Gastrocnemius medialis (tissue), 4 donors: ENCODE results near the gene AKAP6. TPM values are rescaled to one million over a fixed set of nuclear protein-coding genes. Genes with fewer than 3 reads are reported as not detected.
A peak's percentile ranks its signal among the peaks of the same experiment; 100 is the strongest.

Experiments used
- ATAC-seq, 2 donors: fragments of 150-250 bp; one replicate each; pipeline ENCODE4 v1.9.1; 2016
- DNase-seq, 2 donors: peaks; one replicate each; pipeline ENCODE4 v3.0.0-alpha.2; 2019
- H3K27ac ChIP-seq, 4 donors: fragments of 200-600 bp; sonication (generic); 1 replicate in 1 of 4; 2 replicates in 3 of 4; pipeline ENCODE4 v1.5.1; 2016 to 2018; ENCODE audit warnings: mild to moderate bottlenecking in 2 of 4, moderate library complexity in 1 of 4
- H3K27me3 ChIP-seq, 3 donors: fragments of 200-600 bp; sonication (generic) in 2 of 3; 1 replicate in 1 of 3; 2 replicates in 2 of 3; pipeline versions ENCODE4 v1.5.1 to v1.6.0; 2016 to 2019; ENCODE audit warnings: mild to moderate bottlenecking in 1 of 3, moderate library complexity in 1 of 3
- H3K36me3 ChIP-seq, 2 donors: fragments of 200-600 bp; sonication (generic) in 1 of 2; one replicate each; pipeline ENCODE4 v1.5.1; 2017 to 2018
- H3K4me1 ChIP-seq, 2 donors: fragments of 200-600 bp; sonication (generic) in 1 of 2; one replicate each; pipeline ENCODE4 v1.5.1; 2016 to 2017; ENCODE audit warnings: mild to moderate bottlenecking in 2 of 2
- H3K4me3 ChIP-seq, 4 donors: fragments of 200-600 bp; sonication (generic) in 3 of 4; 1 replicate in 1 of 4; 2 replicates in 3 of 4; pipeline ENCODE4 v1.5.1; 2016 to 2019; ENCODE audit warnings: mild to moderate bottlenecking in 2 of 4
- H3K9me3 ChIP-seq, 3 donors: fragments of 200-600 bp; sonication (generic) in 2 of 3; 1 replicate in 1 of 3; 2 replicates in 2 of 3; pipeline ENCODE4 v1.5.1; 2016 to 2019
- POLR2A ChIP-seq, 2 donors: fragments of 450-650 bp; IDR thresholded peaks; one replicate each; pipeline ENCODE4 v1.6.1; 2017; ENCODE audit warnings: antibody characterized with exemption in 2 of 2, mild to moderate bottlenecking in 2 of 2, moderate library complexity in 2 of 2
- in situ Hi-C, 4 donors: fragments of 200-750 bp; cut with MboI; loops; one replicate each; pipeline versions ENCODE4 v1.15.0 to v1.8.0; 2017; ENCODE audit warnings: low sequenced_read_pairs in 4 of 4
- intact Hi-C: fragments of 100-400 bp; cut with DNase I; formaldehyde crosslinking; loops from one replicate; pipeline ENCODE4 v1.15.1; 2023; ENCODE audit warnings: low total_unique reads
- total RNA-seq, 4 donors: library from RNA; depleted of rRNA; stranded (reverse); fragments of >200 nt; gene quantifications; one replicate each; pipeline versions ENCODE4 v1.1.0 to v1.2.3, GENCODE V29; 2016
- TF ChIP-seq, protein P1 (sequence below), 5 experiments: fragments of 450-650 bp in 3 of 5; fragments of 200-600 bp in 2 of 5; sonication (generic) in 2 of 5; IDR thresholded peaks in 4 of 5; conservative IDR thresholded peaks in 1 of 5; 1 replicate in 4 of 5; 2 replicates in 1 of 5; pipeline ENCODE4 v1.5.1; 2016 to 2019; ENCODE audit warnings: antibody characterized with exemption in 5 of 5, mild to moderate bottlenecking in 3 of 5, moderate library complexity in 3 of 5

The AKAP6 gene
- total RNA-seq, 4 donors from 2014 or later = 23.2 to 59.2 (median 32.1) TPM

GRCh38 chr14:32820181-32820580 lies 491.1 kb downstream of the AKAP6 start:
- in situ Hi-C loops = no loop called here
- H3K27me3 ChIP-seq = no peaks in the 10 kb centered on the region
- no peak overlapping the region for H3K4me3 ChIP-seq
- H3K4me1 ChIP-seq = peaks cover 33 to 40% of the 10 kb centered on the region in 2 donors
- DNase-seq (no peak), ATAC-seq (no peak)
- H3K27ac ChIP-seq = peak overlapping the region; percentile 67 to 81 (median 70)
- TF ChIP-seq, protein P1, sequence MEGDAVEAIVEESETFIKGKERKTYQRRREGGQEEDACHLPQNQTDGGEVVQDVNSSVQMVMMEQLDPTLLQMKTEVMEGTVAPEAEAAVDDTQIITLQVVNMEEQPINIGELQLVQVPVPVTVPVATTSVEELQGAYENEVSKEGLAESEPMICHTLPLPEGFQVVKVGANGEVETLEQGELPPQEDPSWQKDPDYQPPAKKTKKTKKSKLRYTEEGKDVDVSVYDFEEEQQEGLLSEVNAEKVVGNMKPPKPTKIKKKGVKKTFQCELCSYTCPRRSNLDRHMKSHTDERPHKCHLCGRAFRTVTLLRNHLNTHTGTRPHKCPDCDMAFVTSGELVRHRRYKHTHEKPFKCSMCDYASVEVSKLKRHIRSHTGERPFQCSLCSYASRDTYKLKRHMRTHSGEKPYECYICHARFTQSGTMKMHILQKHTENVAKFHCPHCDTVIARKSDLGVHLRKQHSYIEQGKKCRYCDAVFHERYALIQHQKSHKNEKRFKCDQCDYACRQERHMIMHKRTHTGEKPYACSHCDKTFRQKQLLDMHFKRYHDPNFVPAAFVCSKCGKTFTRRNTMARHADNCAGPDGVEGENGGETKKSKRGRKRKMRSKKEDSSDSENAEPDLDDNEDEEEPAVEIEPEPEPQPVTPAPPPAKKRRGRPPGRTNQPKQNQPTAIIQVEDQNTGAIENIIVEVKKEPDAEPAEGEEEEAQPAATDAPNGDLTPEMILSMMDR (IDR thresholded peaks at IDR 0.05 in 4 of 5, conservative IDR thresholded peaks at IDR 0.05 in 1 of 5) = no peak
- TF ChIP-seq POLR2A (IDR thresholded peaks at IDR 0.05) = no peak
- H3K36me3 ChIP-seq = no peaks in the 10 kb centered on the region
- intact Hi-C loops = loop anchor here (10.0 kb wide), 1 partner anchor 245 kb away; no protein-coding TSS in a partner anchor
- H3K9me3 ChIP-seq = no peaks in the 10 kb centered on the region

GRCh38 chr14:32820682-32821081 lies 491.6 kb downstream of the AKAP6 start:
- H3K4me1 ChIP-seq = peaks cover 34 to 44% of the 10 kb centered on the region in 2 donors

DNA sequence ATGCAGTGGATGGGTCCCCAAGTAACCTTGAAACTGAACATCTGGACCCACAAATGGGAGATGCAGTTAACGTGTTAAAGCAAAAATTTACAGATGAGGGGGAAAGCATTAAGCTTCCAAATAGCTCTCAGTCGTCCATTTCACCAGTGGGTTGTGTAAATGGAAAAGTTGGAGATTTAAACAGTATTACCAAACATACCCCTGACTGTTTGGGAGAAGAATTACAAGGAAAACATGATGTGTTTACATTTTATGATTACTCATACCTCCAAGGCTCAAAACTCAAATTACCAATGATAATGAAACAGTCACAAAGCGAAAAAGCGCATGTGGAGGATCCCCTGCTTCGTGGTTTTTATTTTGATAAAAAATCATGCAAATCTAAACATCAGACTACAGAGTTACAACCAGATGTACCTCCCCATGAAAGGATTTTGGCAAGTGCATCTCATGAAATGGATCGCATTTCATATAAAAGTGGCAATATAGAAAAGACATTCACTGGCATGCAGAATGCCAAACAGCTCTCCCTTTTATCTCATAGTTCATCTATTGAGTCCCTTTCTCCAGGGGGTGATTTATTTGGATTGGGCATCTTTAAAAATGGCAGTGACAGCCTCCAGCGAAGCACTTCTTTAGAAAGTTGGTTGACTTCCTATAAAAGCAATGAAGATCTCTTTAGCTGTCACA lies 493.0 kb downstream of the AKAP6 start:
- peaks cover 48 to 54% of the 10 kb centered on the region in 2 donors for H3K4me1 ChIP-seq
- DNase-seq (no peak), ATAC-seq (no peak)
- H3K9me3 ChIP-seq = no peaks in the 10 kb centered on the region
- no peak overlapping the region for H3K4me3 ChIP-seq
- peak overlapping the region in 1 of 4 donors; percentile 81 for H3K27ac ChIP-seq
- intact Hi-C loops (loop anchor here (10.0 kb wide), 1 partner anchor 247 kb away; no protein-coding TSS in a partner anchor), in situ Hi-C loops (no loop called here)
- TF ChIP-seq, protein P1 (IDR thresholded peaks at IDR 0.05 in 4 of 5, conservative IDR thresholded peaks at IDR 0.05 in 1 of 5) = no peak
- no peak for TF ChIP-seq POLR2A (IDR thresholded peaks at IDR 0.05)
- no peaks in the 10 kb centered on the region for H3K36me3 ChIP-seq
- no peaks in the 10 kb centered on the region for H3K27me3 ChIP-seq

More at GRCh38 chr14:32820682-32821081, 491.6 kb downstream of the AKAP6 start:
- no peaks in the 10 kb centered on the region for H3K9me3 ChIP-seq
- H3K27me3 ChIP-seq = no peaks in the 10 kb centered on the region
- DNase-seq (peak in 1 of 2 donors; percentile 24), ATAC-seq (peak; percentile 68 to 79)
- intact Hi-C loops = loop anchor here (10.0 kb wide), 1 partner anchor 246 kb away; no protein-coding TSS in a partner anchor
- no peak overlapping the region for H3K4me3 ChIP-seq
- TF ChIP-seq, protein P1 (IDR thresholded peaks at IDR 0.05 in 4 of 5, conservative IDR thresholded peaks at IDR 0.05 in 1 of 5) = no peak
- no peak for TF ChIP-seq POLR2A (IDR thresholded peaks at IDR 0.05)
- no peaks in the 10 kb centered on the region for H3K36me3 ChIP-seq
- peak overlapping the region; percentile 67 to 81 (median 70) for H3K27ac ChIP-seq
- in situ Hi-C loops = no loop called here

DNA sequence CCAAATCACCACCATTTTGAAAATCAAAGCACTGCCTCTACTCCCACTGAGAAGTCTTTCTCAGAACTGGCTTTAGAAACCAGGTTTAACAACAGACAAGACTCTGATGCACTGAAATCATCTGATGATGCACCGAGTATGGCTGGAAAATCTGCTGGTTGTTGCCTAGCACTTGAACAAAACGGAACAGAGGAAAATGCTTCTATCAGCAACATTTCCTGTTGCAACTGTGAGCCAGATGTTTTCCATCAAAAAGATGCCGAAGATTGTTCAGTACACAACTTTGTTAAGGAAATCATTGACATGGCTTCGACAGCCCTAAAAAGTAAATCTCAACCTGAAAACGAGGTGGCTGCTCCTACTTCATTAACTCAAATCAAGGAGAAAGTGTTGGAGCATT lies 494.6 kb downstream of the AKAP6 start:
- H3K9me3 ChIP-seq = no peaks in the 10 kb centered on the region
- H3K27ac ChIP-seq = no peak overlapping the region
- TF ChIP-seq POLR2A (IDR thresholded peaks at IDR 0.05) = no peak
- TF ChIP-seq, protein P1 (IDR thresholded peaks at IDR 0.05 in 4 of 5, conservative IDR thresholded peaks at IDR 0.05 in 1 of 5) = no peak
- intact Hi-C loops = loop anchor here (10.0 kb wide), 1 partner anchor 249 kb away; no protein-coding TSS in a partner anchor
- H3K4me3 ChIP-seq = no peak overlapping the region
- no peak for DNase-seq
- ATAC-seq = no peak
- no peaks in the 10 kb centered on the region for H3K27me3 ChIP-seq
- in situ Hi-C loops = no loop called here
- H3K36me3 ChIP-seq = no peaks in the 10 kb centered on the region
- H3K4me1 ChIP-seq = peaks cover 48 to 57% of the 10 kb centered on the region in 2 donors
